SH-SY5Y (cell line): ENCODE results near the gene PPAT.

Source experiments
- GATA2 ChIP-seq: IDR thresholded peaks from 2 replicates; pipeline ENCODE4 v1.6.1; 2011; ENCODE audit warnings: mild to moderate bottlenecking, low read depth, low read length
- GATA3 ChIP-seq: IDR thresholded peaks from 2 replicates; pipeline ENCODE4 v1.6.1; 2011; ENCODE audit warnings: low read depth, mild to moderate bottlenecking, low read length, moderate library complexity

DNA sequence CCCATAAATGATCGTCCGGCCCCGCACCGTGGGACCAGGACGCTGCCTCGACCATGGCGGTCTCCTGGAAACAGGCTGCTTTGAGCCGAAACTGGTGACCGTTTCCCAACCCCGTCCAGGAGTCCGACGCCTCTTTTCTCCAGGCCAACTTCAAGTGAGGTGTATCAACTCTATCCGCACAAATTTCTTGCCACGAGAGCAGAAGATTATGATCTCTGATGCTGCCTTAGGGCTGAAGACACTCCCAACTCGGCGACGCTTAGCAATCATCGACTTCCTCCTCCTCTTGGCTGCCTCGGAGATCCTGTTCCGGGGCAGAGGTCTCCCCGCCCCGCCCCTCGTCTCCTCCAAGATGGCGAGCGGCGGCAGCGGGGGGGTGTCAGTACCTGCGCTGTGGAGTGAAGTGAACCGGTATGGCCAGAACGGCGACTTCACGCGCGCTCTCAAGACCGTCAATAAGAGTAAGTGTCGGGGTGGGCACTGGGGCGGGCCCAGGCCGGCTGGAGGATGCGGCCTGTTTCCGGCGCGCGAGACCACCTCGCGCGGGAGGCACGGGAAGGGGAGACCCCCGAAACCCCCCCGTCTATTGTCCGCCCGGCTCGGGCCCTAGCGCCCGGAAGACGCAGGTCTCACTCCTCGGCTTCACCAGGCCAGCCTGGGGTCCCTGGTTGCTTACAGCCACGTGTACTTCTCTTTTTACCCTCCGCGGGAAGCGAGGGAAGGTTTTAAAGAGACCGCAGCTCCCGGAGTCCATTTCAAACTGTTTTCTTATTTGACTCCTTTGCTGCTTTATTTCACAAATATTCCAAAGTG, 32.1 kb upstream of the PPAT start, which contains the start of gene SRP72:
- TF ChIP-seq GATA3, result peak; percentile 45; the same call in 1 of the 2 replicates
- TF ChIP-seq GATA2, result peak; percentile 94
